GM21367 (cell line): Measurements from ENCODE around the gene CWC27.
"Not testable (repeated sequence)": the region's sequence is repeated elsewhere in the genome, so short reads cannot be mapped to it uniquely, and the experiment has no call there.

ENCODE experiments used
- ATAC-seq: cut with Tn5 transposase; IDR thresholded peaks from one replicate; pipeline ENCODE4 v1.9.1; 2021; ENCODE audit not compliant: unreplicated experiment

The CWC27 gene

GRCh38 chr5:64914396-64914795, 145.7 kb downstream of the CWC27 start:
- no peak for ATAC-seq

GRCh38 chr5:64918083-64918482, 149.4 kb downstream of the CWC27 start:
- ATAC-seq: no peak

- no peak for ATAC-seq
Observed at GRCh38 chr5:64921386-64921785, 152.7 kb downstream of the CWC27 start.

GRCh38 chr5:64923151-64923685, 154.5 kb downstream of the CWC27 start:
- ATAC-seq: no peak

GRCh38 chr5:64925123-64925522, 156.4 kb downstream of the CWC27 start:
- ATAC-seq: no peak

- no peak for ATAC-seq
Observed at GRCh38 chr5:64929833-64930232, 161.1 kb downstream of the CWC27 start.

- ATAC-seq: no peak
Observed at GRCh38 chr5:64930672-64931318, 162.1 kb downstream of the CWC27 start.

- ATAC-seq: not testable (repeated sequence)
Observed at GRCh38 chr5:64939422-64939771, 170.7 kb downstream of the CWC27 start.

GRCh38 chr5:64939772-64940510, 171.2 kb downstream of the CWC27 start:
- ATAC-seq: no peak

GRCh38 chr5:64942460-64942859, 173.7 kb downstream of the CWC27 start:
- ATAC-seq: no peak

GRCh38 chr5:64944868-64945267, 176.1 kb downstream of the CWC27 start:
- no peak for ATAC-seq

- ATAC-seq: no peak
Observed at GRCh38 chr5:64947031-64947430, 178.3 kb downstream of the CWC27 start.

- ATAC-seq: no peak
Observed at GRCh38 chr5:64947801-64948200, 179.1 kb downstream of the CWC27 start.

- ATAC-seq: no peak
Observed at GRCh38 chr5:64949331-64949730, 180.6 kb downstream of the CWC27 start.

- no peak for ATAC-seq
Observed at GRCh38 chr5:64952951-64953673, 184.4 kb downstream of the CWC27 start.

GRCh38 chr5:64954518-64954917, 185.8 kb downstream of the CWC27 start:
- ATAC-seq: no peak

GRCh38 chr5:64958757-64959391, 190.1 kb downstream of the CWC27 start:
- no peak for ATAC-seq

GRCh38 chr5:64963278-64963677, 194.5 kb downstream of the CWC27 start:
- no peak for ATAC-seq

- no peak for ATAC-seq
Observed at GRCh38 chr5:64968591-64969110, 199.9 kb downstream of the CWC27 start.

- ATAC-seq: no peak
Observed at GRCh38 chr5:64969578-64969977, 200.8 kb downstream of the CWC27 start.

GRCh38 chr5:64971513-64971912, 202.8 kb downstream of the CWC27 start:
- no peak for ATAC-seq
